Measurements from ENCODE around the gene FAM32A.
A peak's percentile ranks its signal among the peaks of the same experiment; 100 is the strongest.
"Not testable (repeated sequence)": the region's sequence is repeated elsewhere in the genome, so short reads cannot be mapped to it uniquely, and the experiment has no call there.

FAM32A gene

GRCh38 chr19:16164222-16164890 lies 20.9 kb upstream of the FAM32A start:
- FAIRE-seq (no peak), DNase-seq (ENCODE audit: low spot score) (no peak)

- DNase-seq (ENCODE audit: low spot score) (no peak), FAIRE-seq (no peak)
Observed at GRCh38 chr19:16166417-16166816, 18.8 kb upstream of the FAM32A start.

GRCh38 chr19:16167055-16167454 lies 18.2 kb upstream of the FAM32A start:
- no peak for FAIRE-seq
- DNase-seq (ENCODE audit: low spot score): no peak

GRCh38 chr19:16168465-16169081 lies 16.6 kb upstream of the FAM32A start:
- DNase-seq (ENCODE audit: low spot score): no peak

GRCh38 chr19:16170134-16170533 lies 15.1 kb upstream of the FAM32A start:
- FAIRE-seq (no peak), DNase-seq (ENCODE audit: low spot score) (no peak)

More at GRCh38 chr19:16168465-16169081, 16.6 kb upstream of the FAM32A start:
- FAIRE-seq: no peak

GRCh38 chr19:16175954-16176353 lies 9.3 kb upstream of the FAM32A start:
- FAIRE-seq (no peak), DNase-seq (ENCODE audit: low spot score) (no peak)

GRCh38 chr19:16178866-16179265 lies 6.3 kb upstream of the FAM32A start:
- DNase-seq (ENCODE audit: low spot score); FAIRE-seq: not testable (repeated sequence)

- DNase-seq (ENCODE audit: low spot score) (peak; percentile 32), FAIRE-seq (no peak)
Observed at GRCh38 chr19:16180611-16181010, 4.6 kb upstream of the FAM32A start.

- DNase-seq (ENCODE audit: low spot score) (no peak), FAIRE-seq (no peak)
Observed at GRCh38 chr19:16184665-16185122, 516 bp upstream of the FAM32A start.

- FAIRE-seq: no peak
- DNase-seq (ENCODE audit: low spot score): no peak
Observed at GRCh38 chr19:16185768-16186123, 536 bp downstream of the FAM32A start.

GRCh38 chr19:16188521-16188920 lies 3.3 kb downstream of the FAM32A start:
- no peak for FAIRE-seq

GRCh38 chr19:16190198-16190597 lies 5.0 kb downstream of the FAM32A start:
- DNase-seq (ENCODE audit: low spot score) (no peak), FAIRE-seq (no peak)

More at GRCh38 chr19:16188521-16188920, 3.3 kb downstream of the FAM32A start:
- no peak for DNase-seq (ENCODE audit: low spot score)

GRCh38 chr19:16190736-16191135 lies 5.5 kb downstream of the FAM32A start:
- FAIRE-seq: no peak
- DNase-seq (ENCODE audit: low spot score): no peak

GRCh38 chr19:16191216-16191908 lies 6.2 kb downstream of the FAM32A start:
- FAIRE-seq (no peak), DNase-seq (ENCODE audit: low spot score) (no peak)

GRCh38 chr19:16193466-16193865 lies 8.3 kb downstream of the FAM32A start:
- FAIRE-seq: no peak
- DNase-seq (ENCODE audit: low spot score): no peak

- no peak for FAIRE-seq
Observed at GRCh38 chr19:16197188-16197621, 12.0 kb downstream of the FAM32A start.

GRCh38 chr19:16197622-16198369 lies 12.6 kb downstream of the FAM32A start, which contains the start of gene AP1M1:
Gene AP1M1, plus strand, starts transcription at chr19:16197911. Its CDS starts 116 bp downstream, at chr19:16198027.
- peak; percentile 61 for FAIRE-seq

More at GRCh38 chr19:16197188-16197621, 12.0 kb downstream of the FAM32A start:
- DNase-seq (ENCODE audit: low spot score): peak; percentile 48

GRCh38 chr19:16198370-16198651 lies 13.1 kb downstream of the FAM32A start:
- DNase-seq (ENCODE audit: low spot score): no peak
- no peak for FAIRE-seq

More at GRCh38 chr19:16197622-16198369, 12.6 kb downstream of the FAM32A start, which contains the start of gene AP1M1:
- peak; percentile 96 for DNase-seq (ENCODE audit: low spot score)

- no peak for FAIRE-seq
- no peak for DNase-seq (ENCODE audit: low spot score)
Observed at GRCh38 chr19:16199275-16199932, 14.2 kb downstream of the FAM32A start.

GRCh38 chr19:16200038-16201010 lies 15.1 kb downstream of the FAM32A start:
- DNase-seq (ENCODE audit: low spot score): no peak
- FAIRE-seq: no peak

All from RCC 7860 (cell line).